B cell (primary cell): ENCODE data around the gene HS3ST2.

Source experiments
- CTCF ChIP-seq: fragments of 200-600 bp; IDR thresholded peaks from one replicate; pipeline ENCODE4 v1.8.0; 2022; ENCODE audit warnings: antibody characterized with exemption, mild to moderate bottlenecking
- EZH2 ChIP-seq: IDR thresholded peaks from 2 replicates; pipeline ENCODE4 v1.6.1; 2012; ENCODE audit warnings: borderline replicate concordance, low read depth, mild to moderate bottlenecking, moderate library complexity, low read length; ENCODE audit not compliant: insufficient read depth, poor library complexity, severe bottlenecking

DNA sequence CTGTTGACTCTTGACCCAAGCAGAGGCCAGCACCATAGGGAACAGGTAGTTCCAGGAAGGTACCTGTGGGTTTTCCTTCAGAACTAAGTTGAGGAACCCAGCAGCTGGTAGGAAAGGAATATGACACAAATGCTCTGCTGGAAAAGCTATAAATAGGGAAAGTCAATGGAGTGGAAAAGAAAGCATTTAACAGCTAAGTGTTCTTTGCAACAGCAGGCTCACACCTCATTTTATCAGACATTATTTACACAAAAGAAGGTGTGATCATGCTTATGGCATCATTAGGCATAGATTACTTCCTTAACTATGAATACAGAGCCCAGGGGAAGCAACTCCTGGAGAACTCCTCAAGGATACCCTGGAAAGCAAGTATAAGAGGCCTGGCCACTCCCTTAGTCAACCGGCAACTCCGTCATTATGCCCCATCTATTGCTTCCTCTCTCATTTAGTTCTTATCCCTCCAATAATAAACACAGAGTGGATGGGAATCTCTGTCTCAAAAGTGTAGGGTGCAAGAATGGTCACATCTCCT, 128.1 kb downstream of the HS3ST2 start:
- TF ChIP-seq CTCF (no peak), EZH2 (no peak)
